ENCODE measurements around the gene SLC35F5. TPM values are rescaled to one million over a fixed set of nuclear protein-coding genes. Genes with fewer than 3 reads are reported as not detected.

SLC35F5 gene
- total and polyA plus RNA-seq, 10 of the 15 experiments (the other 5 are each of a cell fraction or from before 2014, with no cell fraction given) = 1.8 to 31.3 (median 16.5) TPM

DNA sequence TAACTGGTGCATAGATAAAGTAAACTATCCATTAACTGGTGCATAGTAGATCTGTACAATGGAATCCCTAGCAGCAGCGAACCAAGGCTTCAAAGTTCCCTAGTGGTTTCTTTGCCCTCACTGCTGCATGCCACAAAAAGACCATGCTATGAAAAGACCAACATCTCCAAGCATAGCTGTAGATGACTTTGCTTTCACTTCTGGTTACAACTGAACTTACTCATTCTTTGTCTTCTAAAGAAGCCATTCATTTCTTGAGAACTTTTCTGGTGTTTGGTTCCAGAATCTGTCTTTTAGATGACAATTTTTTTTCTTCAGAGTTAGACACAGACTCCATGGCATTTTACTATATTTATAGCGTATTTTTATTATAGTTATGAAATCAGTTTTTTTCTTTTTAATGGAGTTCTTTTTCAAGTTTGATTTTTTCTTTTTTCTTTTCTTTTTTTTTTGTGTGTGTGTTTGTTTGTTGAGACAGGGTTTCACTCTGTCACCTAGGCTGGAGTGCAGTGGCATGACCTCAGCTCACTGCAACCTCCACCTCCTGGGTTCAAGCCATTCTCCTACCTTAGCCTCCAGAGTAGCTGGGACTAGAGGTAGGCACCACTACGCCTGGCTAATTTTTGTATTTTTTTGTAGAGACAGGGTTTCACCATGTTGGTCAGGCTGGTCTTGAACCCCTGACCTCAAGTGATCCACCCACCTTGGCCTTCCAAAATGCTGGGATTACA is 63.6 kb downstream of the SLC35F5 start:
- H2AFZ ChIP-seq (ENCODE audit: control insufficient read depth, low read depth, low read length) = no peak overlapping the region; the same call in 1 of the 2 replicates
- peak overlapping the region; percentile 64 for H3K9ac ChIP-seq (ENCODE audit: control insufficient read depth, insufficient read depth, low read length)
- ChIA-PET RAD21 (ENCODE audit: unreplicated experiment) (interaction anchor here (0.7 to 2.7 kb wide), 5 partner anchors 37 to 309 kb away, joined by 3 to 12 read pairs (median 4); partner anchors contain the start of gene SLC35F5), CTCF (interaction anchor here (0.7 to 2.1 kb wide), 5 partner anchors 7 to 89 kb away, joined by 3 to 10 read pairs (median 5); no protein-coding TSS in a partner anchor), SMC1A (ENCODE audit: uncharacterized antibody, unreplicated experiment) (interaction anchor here (0.9 to 2.9 kb wide), 5 partner anchors 8 to 200 kb away, joined by 3 to 16 read pairs (median 6); no protein-coding TSS in a partner anchor), POLR2A (interaction anchor here (0.6 kb wide), 1 partner anchor 88 kb away, joined by 3 read pairs; no protein-coding TSS in a partner anchor)
- peak overlapping the region; percentile 31; the same call in 1 of the 2 replicates for H3K4me3 ChIP-seq
- H3K27me3 ChIP-seq (replicated peaks in 1 of 2; ENCODE audit: control insufficient read depth in 2 of 2, insufficient read depth in 2 of 2, low read length in 1 of 2) = no peaks in the 10 kb centered on the region
- ATAC-seq = peak; percentile 85
- no peaks in the 10 kb centered on the region for H3K79me2 ChIP-seq (ENCODE audit: control insufficient read depth, insufficient read depth, low read length)
- peak overlapping the region; percentile 89 for H3K27ac ChIP-seq (ENCODE audit: control insufficient read depth, insufficient read depth)
- H3K4me2 ChIP-seq (ENCODE audit: control insufficient read depth, insufficient read depth) = peak overlapping the region; percentile 88
- in situ Hi-C loops (cut with MboI) = no loop called here
- H3K36me3 ChIP-seq (ENCODE audit: control insufficient read depth in 2 of 2, insufficient read depth in 2 of 2, low read length in 1 of 2) = no peaks in the 10 kb centered on the region
- no peaks in the 10 kb centered on the region for H3K9me3 ChIP-seq (replicated peaks; ENCODE audit: control insufficient read depth, insufficient read depth, low read length)
- peak; percentile 78 for FAIRE-seq
- peaks cover 39% of the 10 kb centered on the region for H3K4me1 ChIP-seq (ENCODE audit: control insufficient read depth, insufficient read depth, low read length)
- intact Hi-C loops (cut with micrococcal nuclease; ENCODE audit: unreplicated experiment) = loop anchor here (2.0 to 5.0 kb wide), 2 partner anchors 90 to 194 kb away; no protein-coding TSS in a partner anchor
- BruUV-seq (replicated peaks) = no TSS peak
- no peaks in the 10 kb centered on the region for H4K20me1 ChIP-seq (ENCODE audit: control insufficient read depth, insufficient read depth)
- DNase-seq (ENCODE audit: low read depth, low spot score) = peak; percentile 78
- WGBS (ENCODE audit: insufficient coverage, insufficient replicate concordance, low lambda C conversion rate, missing lambda C conversion rate) = 0% methylated on average over 3 of the region's 3 CpGs
- no peak for TF ChIP-seq HCFC1 (IDR thresholded peaks at IDR 0.05; ENCODE audit: low read length)
- no peak for TF ChIP-seq POLR2AphosphoS2 (IDR thresholded peaks at IDR 0.05; ENCODE audit: low read depth, low read length)
- peak in 1 of 2 experiments; percentile 59; a peak in 1 of 4 replicates for TF ChIP-seq EP300 (IDR thresholded peaks at IDR 0.05; ENCODE audit: borderline replicate concordance in 1 of 2, control insufficient read depth in 1 of 2, low read depth in 2 of 2, low read length in 2 of 2)
- TF ChIP-seq SRF (IDR thresholded peaks at IDR 0.05; ENCODE audit: low read depth in 2 of 2, low read length in 2 of 2) = 0 out of 4 replicates have a peak, but pooled peaks of 1 of the 2 experiments have one; percentile 9
- 0 out of 2 replicates have a peak, but pooled peaks have one; percentile 19 for TF ChIP-seq TCF12 (IDR thresholded peaks at IDR 0.05; ENCODE audit: low read depth, low read length)
- TF ChIP-seq IKZF1 (conservative IDR thresholded peaks at IDR 0.05) = 0 out of 2 replicates have a peak, but pooled peaks have one; percentile 35
- TF ChIP-seq, protein P1, sequence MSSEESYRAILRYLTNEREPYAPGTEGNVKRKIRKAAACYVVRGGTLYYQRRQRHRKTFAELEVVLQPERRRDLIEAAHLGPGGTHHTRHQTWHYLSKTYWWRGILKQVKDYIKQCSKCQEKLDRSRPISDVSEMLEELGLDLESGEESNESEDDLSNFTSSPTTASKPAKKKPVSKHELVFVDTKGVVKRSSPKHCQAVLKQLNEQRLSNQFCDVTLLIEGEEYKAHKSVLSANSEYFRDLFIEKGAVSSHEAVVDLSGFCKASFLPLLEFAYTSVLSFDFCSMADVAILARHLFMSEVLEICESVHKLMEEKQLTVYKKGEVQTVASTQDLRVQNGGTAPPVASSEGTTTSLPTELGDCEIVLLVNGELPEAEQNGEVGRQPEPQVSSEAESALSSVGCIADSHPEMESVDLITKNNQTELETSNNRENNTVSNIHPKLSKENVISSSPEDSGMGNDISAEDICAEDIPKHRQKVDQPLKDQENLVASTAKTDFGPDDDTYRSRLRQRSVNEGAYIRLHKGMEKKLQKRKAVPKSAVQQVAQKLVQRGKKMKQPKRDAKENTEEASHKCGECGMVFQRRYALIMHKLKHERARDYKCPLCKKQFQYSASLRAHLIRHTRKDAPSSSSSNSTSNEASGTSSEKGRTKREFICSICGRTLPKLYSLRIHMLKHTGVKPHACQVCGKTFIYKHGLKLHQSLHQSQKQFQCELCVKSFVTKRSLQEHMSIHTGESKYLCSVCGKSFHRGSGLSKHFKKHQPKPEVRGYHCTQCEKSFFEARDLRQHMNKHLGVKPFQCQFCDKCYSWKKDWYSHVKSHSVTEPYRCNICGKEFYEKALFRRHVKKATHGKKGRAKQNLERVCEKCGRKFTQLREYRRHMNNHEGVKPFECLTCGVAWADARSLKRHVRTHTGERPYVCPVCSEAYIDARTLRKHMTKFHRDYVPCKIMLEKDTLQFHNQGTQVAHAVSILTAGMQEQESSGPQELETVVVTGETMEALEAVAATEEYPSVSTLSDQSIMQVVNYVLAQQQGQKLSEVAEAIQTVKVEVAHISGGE (CRISPR knock-in tag; IDR thresholded peaks at IDR 0.05) = no peak
- TF ChIP-seq CEBPB (IDR thresholded peaks at IDR 0.05; ENCODE audit: borderline replicate concordance in 1 of 2, low read depth in 2 of 2, low read length in 2 of 2) = 0 out of 4 replicates have a peak, but pooled peaks of 1 of the 2 experiments have one; percentile 32
- peak; percentile 16; the same call in 1 of the 2 replicates for TF ChIP-seq SMARCA5 (IDR thresholded peaks at IDR 0.05)
- TF ChIP-seq, protein P2, sequence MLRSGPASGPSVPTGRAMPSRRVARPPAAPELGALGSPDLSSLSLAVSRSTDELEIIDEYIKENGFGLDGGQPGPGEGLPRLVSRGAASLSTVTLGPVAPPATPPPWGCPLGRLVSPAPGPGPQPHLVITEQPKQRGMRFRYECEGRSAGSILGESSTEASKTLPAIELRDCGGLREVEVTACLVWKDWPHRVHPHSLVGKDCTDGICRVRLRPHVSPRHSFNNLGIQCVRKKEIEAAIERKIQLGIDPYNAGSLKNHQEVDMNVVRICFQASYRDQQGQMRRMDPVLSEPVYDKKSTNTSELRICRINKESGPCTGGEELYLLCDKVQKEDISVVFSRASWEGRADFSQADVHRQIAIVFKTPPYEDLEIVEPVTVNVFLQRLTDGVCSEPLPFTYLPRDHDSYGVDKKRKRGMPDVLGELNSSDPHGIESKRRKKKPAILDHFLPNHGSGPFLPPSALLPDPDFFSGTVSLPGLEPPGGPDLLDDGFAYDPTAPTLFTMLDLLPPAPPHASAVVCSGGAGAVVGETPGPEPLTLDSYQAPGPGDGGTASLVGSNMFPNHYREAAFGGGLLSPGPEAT (IDR thresholded peaks at IDR 0.05; ENCODE audit: low read depth) = no peak; the same call in 1 of the 2 replicates
- TF ChIP-seq PAX8 (IDR thresholded peaks at IDR 0.05) = 0 out of 2 replicates have a peak, but pooled peaks have one; percentile 14
- peak; percentile 39; the same call in 1 of the 2 replicates for TF ChIP-seq PML (IDR thresholded peaks at IDR 0.05; ENCODE audit: low read length)
- TF ChIP-seq ZNF207 (IDR thresholded peaks at IDR 0.05; ENCODE audit: borderline replicate concordance) = 0 out of 2 replicates have a peak, but pooled peaks have one; percentile 35
- TF ChIP-seq SMAD5 (IDR thresholded peaks at IDR 0.05; ENCODE audit: low read depth) = 0 out of 2 replicates have a peak, but pooled peaks have one; percentile 21

Measured in GM12878 (cell line).